Stimulated activated CD4-positive, alpha-beta T cell treated with anti-CD3 and anti-CD28 coated beads, Interleukin-15, amount 100 ng/mL, for 48 hours (primary cell): Measurements from ENCODE around the gene ALDH7A1.
"Not testable (repeated sequence)": the region's sequence is repeated elsewhere in the genome, so short reads cannot be mapped to it uniquely, and the experiment has no call there.

Experiments used
- DNase-seq, 2 donors: peaks; one replicate each; pipeline ENCODE4 v3.0.0-alpha.2; 2020; ENCODE audit warnings: low read depth in 2 of 2

ALDH7A1 gene

GRCh38 chr5:126535856-126536545 is 59.0 kb downstream of the ALDH7A1 start:
- DNase-seq = no peak

- DNase-seq = no peak
These were observed 60.5 kb downstream of the ALDH7A1 start for GRCh38 chr5:126534553-126534952.

- DNase-seq = no peak
These were observed 63.4 kb downstream of the ALDH7A1 start for GRCh38 chr5:126531543-126532120.

- no peak for DNase-seq
These were observed 67.1 kb downstream of the ALDH7A1 start for GRCh38 chr5:126527892-126528291.

- no peak for DNase-seq
These were observed 67.9 kb downstream of the ALDH7A1 start for GRCh38 chr5:126527158-126527557.

DNA sequence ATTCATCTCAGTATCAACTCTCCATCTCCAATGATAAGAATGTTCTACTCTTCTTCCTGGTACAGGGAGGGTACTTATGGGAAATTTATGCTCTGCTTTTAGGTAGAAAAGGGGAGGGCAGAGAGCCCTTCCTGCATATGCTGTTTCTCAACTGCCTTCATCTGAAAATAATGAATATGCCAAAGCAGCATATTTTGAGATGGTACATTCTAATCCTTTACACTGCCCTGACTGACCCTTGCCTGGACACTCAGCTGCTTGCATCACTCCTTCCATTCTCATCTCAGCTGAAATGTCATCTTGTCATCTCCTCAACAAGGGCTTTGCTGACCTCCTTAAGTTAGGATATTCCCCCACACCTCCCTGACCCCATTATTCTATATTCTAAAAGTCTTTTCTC is 68.5 kb downstream of the ALDH7A1 start:
- DNase-seq = no peak

DNA sequence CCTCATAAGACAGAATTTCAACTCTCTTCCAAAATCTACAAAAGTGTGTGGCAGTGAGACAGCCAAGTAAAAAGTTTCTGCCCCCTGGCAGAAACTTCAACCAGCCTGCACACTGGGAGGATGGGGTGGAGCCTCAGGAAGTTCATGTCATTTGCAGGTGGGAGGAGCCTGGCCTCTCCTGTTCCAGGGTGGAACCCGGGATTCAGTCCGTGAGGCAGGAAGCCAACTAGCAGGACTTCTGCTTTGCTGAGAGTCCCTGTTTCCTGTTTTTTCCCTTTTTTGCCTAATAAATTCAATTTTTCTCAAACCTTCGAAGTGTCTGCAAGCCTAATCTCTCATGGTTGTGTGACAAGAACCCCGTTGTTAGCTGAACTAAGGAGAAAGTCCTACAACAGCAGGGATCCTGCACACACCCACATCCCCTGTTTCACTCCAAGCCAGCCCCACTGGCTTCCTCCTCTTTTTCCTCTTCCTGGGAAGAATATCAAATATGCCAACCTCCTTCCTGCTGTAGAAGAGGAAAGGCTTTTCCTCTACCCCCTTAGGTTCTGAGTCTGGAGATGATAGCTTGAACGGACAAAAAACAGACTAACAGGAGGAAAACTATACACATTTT is 69.3 kb downstream of the ALDH7A1 start:
- no peak for DNase-seq

DNA sequence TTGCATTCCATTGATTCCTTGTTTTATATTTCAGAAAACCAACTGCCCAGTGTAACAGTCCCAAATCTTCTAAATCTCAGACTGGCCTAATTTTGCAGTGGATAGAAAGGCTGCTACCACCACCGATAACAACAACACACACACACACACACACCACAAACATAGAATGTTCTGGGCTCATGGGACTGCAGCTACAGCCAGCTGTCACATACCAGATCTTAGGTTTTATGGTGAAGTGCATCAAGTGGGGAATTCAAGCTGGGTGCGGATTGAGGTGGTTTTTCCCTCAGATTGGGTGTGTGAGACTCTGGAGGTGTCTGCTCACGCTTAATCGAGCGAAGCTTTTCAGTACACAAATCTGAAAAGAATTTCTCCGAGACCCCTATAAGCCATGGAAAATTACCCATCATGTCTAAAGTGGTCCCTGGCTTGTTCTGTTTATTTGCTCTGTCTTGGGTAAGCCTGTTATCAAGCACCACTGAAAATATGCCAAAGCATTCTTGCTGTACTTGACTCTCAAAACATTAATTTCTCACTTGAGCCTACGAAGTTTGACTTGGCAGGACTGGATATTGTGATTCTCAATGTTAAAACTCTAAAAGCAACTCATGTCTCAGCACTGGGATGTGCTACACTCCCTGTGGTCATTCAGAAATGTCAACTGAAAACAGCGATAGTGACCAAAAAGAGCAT is 71.1 kb downstream of the ALDH7A1 start:
- no peak for DNase-seq

- no peak for DNase-seq
These were observed 73.9 kb downstream of the ALDH7A1 start for GRCh38 chr5:126521130-126521529.

DNA sequence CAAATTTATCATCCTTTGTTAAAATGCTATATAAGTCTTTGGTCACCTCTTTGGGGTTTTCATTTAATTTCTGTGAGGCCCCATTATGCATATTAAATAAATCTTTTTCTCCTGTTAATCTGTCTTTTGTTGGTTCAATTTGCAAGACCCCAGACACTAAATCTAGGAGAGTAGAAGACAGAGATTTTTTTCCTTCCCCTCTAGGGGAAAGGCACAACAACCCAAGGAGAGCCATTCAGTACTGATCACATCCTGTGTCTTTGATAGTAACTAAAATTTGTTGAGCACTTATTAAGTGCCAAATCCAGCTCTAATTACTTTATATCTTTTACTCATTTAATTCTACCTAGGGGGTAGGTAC is 74.4 kb downstream of the ALDH7A1 start:
- DNase-seq = no peak

GRCh38 chr5:126519637-126520592 is 75.1 kb downstream of the ALDH7A1 start:
- no peak for DNase-seq

GRCh38 chr5:126519223-126519622 is 75.8 kb downstream of the ALDH7A1 start:
- DNase-seq = not testable (repeated sequence)

GRCh38 chr5:126516852-126517251 is 78.2 kb downstream of the ALDH7A1 start:
- DNase-seq = no peak

DNA sequence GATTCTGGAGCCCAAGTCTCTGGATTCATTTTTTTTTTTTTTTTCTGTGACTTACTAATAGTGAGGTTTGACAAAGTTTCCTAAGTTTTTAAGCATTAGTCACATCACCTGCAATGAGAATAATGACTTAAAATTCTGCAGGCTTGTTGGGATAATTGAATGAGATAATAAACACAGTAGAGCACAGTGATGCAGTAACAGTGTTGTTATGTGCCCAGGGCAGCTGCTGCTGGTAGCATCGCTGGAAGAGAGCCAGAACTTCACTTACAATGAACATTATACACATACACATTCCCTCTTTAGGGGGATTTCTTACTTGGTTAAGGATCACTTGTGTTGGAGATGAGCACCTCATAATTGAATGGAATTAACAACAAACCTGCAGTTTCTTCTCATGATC is 78.9 kb downstream of the ALDH7A1 start:
- no peak for DNase-seq

- DNase-seq = no peak
These were observed 79.7 kb downstream of the ALDH7A1 start for GRCh38 chr5:126515337-126515736.

- DNase-seq = no peak
These were observed 80.4 kb downstream of the ALDH7A1 start for GRCh38 chr5:126514558-126515141.

GRCh38 chr5:126514131-126514557 is 80.9 kb downstream of the ALDH7A1 start:
- no peak for DNase-seq

GRCh38 chr5:126513703-126514102 is 81.3 kb downstream of the ALDH7A1 start:
- DNase-seq = no peak

GRCh38 chr5:126513302-126513701 is 81.7 kb downstream of the ALDH7A1 start:
- no peak for DNase-seq

GRCh38 chr5:126512451-126512850 is 82.6 kb downstream of the ALDH7A1 start:
- no peak for DNase-seq

GRCh38 chr5:126511961-126512360 is 83.1 kb downstream of the ALDH7A1 start:
- no peak for DNase-seq
